ENCODE measurements around the gene FSTL4. TPM values are rescaled to one million over a fixed set of nuclear protein-coding genes. Genes with fewer than 3 reads are reported as not detected.

Gene FSTL4
- total and polyA plus RNA-seq, 2 experiments from 2014 or later, result 1.4 to 2.8 TPM

GRCh38 chr5:133426264-133426663 lies 186.1 kb downstream of the FSTL4 start:
- no peak overlapping the region for H3K27ac ChIP-seq (ENCODE audit: low read depth)
- no peak for TF ChIP-seq ZNF331 (CRISPR knock-in tag; IDR thresholded peaks at IDR 0.05; ENCODE audit: low read depth)
- no peak for TF ChIP-seq CTCF (conservative IDR thresholded peaks at IDR 0.05; ENCODE audit: low read depth in 2 of 2)
- no peak for TF ChIP-seq EZH2phosphoT487 (IDR thresholded peaks at IDR 0.05; ENCODE audit: unreplicated experiment)
- TF ChIP-seq ZNF462 (CRISPR knock-in tag; IDR thresholded peaks at IDR 0.05), result no peak
- no peak for TF ChIP-seq REST (IDR thresholded peaks at IDR 0.05; ENCODE audit: unreplicated experiment)
- no peak for TF ChIP-seq EZH2 (IDR thresholded peaks at IDR 0.05; ENCODE audit: low read depth, unreplicated experiment)
- no peak for TF ChIP-seq ZNF114 (CRISPR knock-in tag; IDR thresholded peaks at IDR 0.05)
- TF ChIP-seq POLR2AphosphoS5 (IDR thresholded peaks at IDR 0.05; ENCODE audit: low read depth), result no peak
- TF ChIP-seq ETS1 (IDR thresholded peaks at IDR 0.05), result no peak
- no peak for TF ChIP-seq NANOG (IDR thresholded peaks at IDR 0.05; ENCODE audit: borderline replicate concordance)
- H3K4me1 ChIP-seq (ENCODE audit: insufficient read depth), result peaks cover 22% of the 10 kb centered on the region
- Mint-ChIP-seq H3K27me3 (ENCODE audit: insufficient read depth, low read depth, poor library complexity) (peaks cover 20% of the 10 kb centered on the region), H3K27ac (no peak overlapping the region), H3K4me3 (no peak overlapping the region), H3K36me3 (ENCODE audit: low read depth) (no peaks in the 10 kb centered on the region), H3K9me3 (no peaks in the 10 kb centered on the region; the same call in 2 of the 3 replicates), H3K4me1 (peaks cover 42% of the 10 kb centered on the region)
- no peaks in the 10 kb centered on the region for H3K79me2 ChIP-seq (replicated peaks; ENCODE audit: insufficient read depth)
- DNase-seq (ENCODE audit: low spot score) (no peak), ATAC-seq (no peak)
- H3K36me3 ChIP-seq (ENCODE audit: insufficient read depth), result no peaks in the 10 kb centered on the region
- no peak overlapping the region for H3K4me3 ChIP-seq
- no peaks in the 10 kb centered on the region for H4K20me1 ChIP-seq (replicated peaks; ENCODE audit: insufficient read depth)
- H3K27me3 ChIP-seq (ENCODE audit: insufficient read depth), result peaks cover 13% of the 10 kb centered on the region
- no peaks in the 10 kb centered on the region for H3F3A ChIP-seq (replicated peaks; ENCODE audit: low read depth)
- H3K9me2 ChIP-seq (ENCODE audit: insufficient read depth), result 0 out of 2 replicates have a peak, but pooled peaks cover 4% of the 10 kb centered on the region
- H3K4me2 ChIP-seq, result no peak overlapping the region
- H2AFZ ChIP-seq, result no peak overlapping the region
